WTC11 (cell line): Measurements from ENCODE around the gene MRPL22. TPM values are rescaled to one million over a fixed set of nuclear protein-coding genes. Genes with fewer than 3 reads are reported as not detected.

ENCODE experiments used
- ATAC-seq: fragments of 200-7000 bp; cut with Tn5 transposase; 2 replicates; pipeline ENCODE4 v1.10.0; 2021; ENCODE audit warnings: mild to moderate bottlenecking, moderate library complexity
- CTCF ChIA-PET: fragments of 300-600 bp; sonication (Branson Sonifier 250); formaldehyde crosslinking; loops from one replicate; lab custom pipeline; 2021; ENCODE audit warnings: antibody characterized with exemption; lab: Charles Lee
- POLR2A ChIA-PET: fragments of 350-600 bp; sonication (Branson Sonifier 250); formaldehyde crosslinking; loops from one replicate; lab custom pipeline; 2021; ENCODE audit warnings: antibody characterized with exemption; lab: Charles Lee
- DNase-seq: peaks from one replicate; pipeline ENCODE4 v3.0.0; 2021; ENCODE audit warnings: low spot score
- H3K27ac Mint-ChIP-seq: 2 replicates; pipeline ENCODE4 v1.8.0; 2021; ENCODE audit warnings: mixed read lengths
- H3K27me3 Mint-ChIP-seq: 2 replicates; pipeline ENCODE4 v1.8.0; 2021; ENCODE audit warnings: low read depth, mild to moderate bottlenecking, moderate library complexity, mixed read lengths
- H3K36me3 Mint-ChIP-seq: 2 replicates; pipeline ENCODE4 v1.8.0; 2021; ENCODE audit warnings: mixed read lengths
- H3K4me1 Mint-ChIP-seq: 2 replicates; pipeline ENCODE4 v1.8.0; 2022; ENCODE audit warnings: mixed read lengths
- H3K4me3 Mint-ChIP-seq: 2 replicates; pipeline ENCODE4 v1.8.0; 2021; ENCODE audit warnings: mild to moderate bottlenecking, moderate library complexity, mixed read lengths
- H3K9me3 Mint-ChIP-seq: 2 replicates; pipeline ENCODE4 v1.8.0; 2021; ENCODE audit warnings: mixed read lengths
- AFF4 ChIP-seq: sonication (generic); formaldehyde crosslinking; IDR thresholded peaks from 2 replicates; pipeline ENCODE4 v1.8.1; 2023; ENCODE audit warnings: mild to moderate bottlenecking, missing genetic modification reagents, borderline replicate concordance
- CTCF ChIP-seq: fragments of 200-600 bp; IDR thresholded peaks from 2 replicates; pipeline ENCODE4 v1.8.0; 2022; ENCODE audit warnings: antibody characterized with exemption
- GABPB1 ChIP-seq: sonication (generic); formaldehyde crosslinking; IDR thresholded peaks from 2 replicates; pipeline ENCODE4 v1.8.1; 2023; ENCODE audit warnings: mild to moderate bottlenecking, missing genetic modification reagents
- HMGXB4 ChIP-seq: sonication (generic); formaldehyde crosslinking; IDR thresholded peaks from 2 replicates; pipeline ENCODE4 v1.8.1; 2023; ENCODE audit warnings: mild to moderate bottlenecking, moderate library complexity, missing genetic modification reagents
- MXD4 ChIP-seq: fragments of 250-450 bp; sonication (Bioruptor Pico); IDR thresholded peaks from 2 replicates; pipeline ENCODE4 v1.8.0; 2021; ENCODE audit warnings: mild to moderate bottlenecking, moderate library complexity, borderline replicate concordance
- SMAD3 ChIP-seq: sonication (generic); formaldehyde crosslinking; IDR thresholded peaks from 2 replicates; pipeline ENCODE4 v1.8.0; 2022; ENCODE audit warnings: missing genetic modification reagents, mild to moderate bottlenecking, borderline replicate concordance
- ZNF219 ChIP-seq: sonication (generic); formaldehyde crosslinking; IDR thresholded peaks from 2 replicates; pipeline ENCODE4 v1.8.0; 2023; ENCODE audit warnings: missing genetic modification reagents, mild to moderate bottlenecking, borderline replicate concordance
- ZNF416 ChIP-seq: fragments of 250-450 bp; sonication (Bioruptor Pico); IDR thresholded peaks from 2 replicates; pipeline ENCODE4 v1.9.0; 2021; ENCODE audit warnings: mild to moderate bottlenecking, inconsistent platforms
- total RNA-seq: library from RNA; stranded (reverse); gene quantifications from 3 replicates; pipeline ENCODE4 v1.2.3, GENCODE V29; 2021
- TF ChIP-seq, protein P1 (sequence below): sonication (generic); formaldehyde crosslinking; IDR thresholded peaks from 2 replicates; pipeline ENCODE4 v1.8.0; 2023; ENCODE audit warnings: missing genetic modification reagents
- TF ChIP-seq, protein P2 (sequence below): sonication (generic); formaldehyde crosslinking; conservative IDR thresholded peaks from 2 replicates; pipeline ENCODE4 v1.8.1; 2022; ENCODE audit warnings: mild to moderate bottlenecking, missing genetic modification reagents
- TF ChIP-seq, protein P3 (sequence below): sonication (generic); formaldehyde crosslinking; IDR thresholded peaks from 2 replicates; pipeline ENCODE4 v1.8.0; 2022; ENCODE audit warnings: mild to moderate bottlenecking, missing genetic modification reagents

MRPL22 gene
- total RNA-seq, 1 experiment from 2014 or later, result 52.0 TPM

DNA sequence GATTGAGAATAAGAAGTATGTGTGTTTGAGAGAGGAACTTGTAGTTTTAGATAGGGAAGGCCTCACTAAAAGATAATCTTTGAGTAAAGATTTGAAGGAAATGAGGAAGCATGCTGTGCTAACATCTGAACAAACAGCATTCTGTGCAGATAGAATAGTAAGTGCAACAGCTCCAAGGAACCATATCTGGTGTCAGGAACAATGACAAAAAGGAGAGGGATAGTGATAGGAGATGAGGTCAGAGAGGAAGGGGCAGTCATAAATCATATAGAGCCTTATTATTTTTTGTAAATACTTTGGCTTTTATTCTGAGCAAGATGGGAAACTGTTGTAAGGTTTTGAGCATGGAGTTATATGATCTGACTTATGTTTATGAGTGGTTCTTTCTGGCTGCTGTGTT lies 3.8 kb downstream of the MRPL22 start (continued):
- TF ChIP-seq HMGXB4, result no peak
- TF ChIP-seq, protein P1, sequence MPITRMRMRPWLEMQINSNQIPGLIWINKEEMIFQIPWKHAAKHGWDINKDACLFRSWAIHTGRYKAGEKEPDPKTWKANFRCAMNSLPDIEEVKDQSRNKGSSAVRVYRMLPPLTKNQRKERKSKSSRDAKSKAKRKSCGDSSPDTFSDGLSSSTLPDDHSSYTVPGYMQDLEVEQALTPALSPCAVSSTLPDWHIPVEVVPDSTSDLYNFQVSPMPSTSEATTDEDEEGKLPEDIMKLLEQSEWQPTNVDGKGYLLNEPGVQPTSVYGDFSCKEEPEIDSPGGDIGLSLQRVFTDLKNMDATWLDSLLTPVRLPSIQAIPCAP (CRISPR knock-in tag), result no peak
- TF ChIP-seq ZNF219, result no peak
- TF ChIP-seq AFF4 (CRISPR knock-in tag), result no peak
- no peak for TF ChIP-seq MXD4 (CRISPR knock-in tag)
- TF ChIP-seq, protein P2, sequence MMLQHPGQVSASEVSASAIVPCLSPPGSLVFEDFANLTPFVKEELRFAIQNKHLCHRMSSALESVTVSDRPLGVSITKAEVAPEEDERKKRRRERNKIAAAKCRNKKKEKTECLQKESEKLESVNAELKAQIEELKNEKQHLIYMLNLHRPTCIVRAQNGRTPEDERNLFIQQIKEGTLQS (CRISPR knock-in tag), result no peak
- TF ChIP-seq, protein P3, sequence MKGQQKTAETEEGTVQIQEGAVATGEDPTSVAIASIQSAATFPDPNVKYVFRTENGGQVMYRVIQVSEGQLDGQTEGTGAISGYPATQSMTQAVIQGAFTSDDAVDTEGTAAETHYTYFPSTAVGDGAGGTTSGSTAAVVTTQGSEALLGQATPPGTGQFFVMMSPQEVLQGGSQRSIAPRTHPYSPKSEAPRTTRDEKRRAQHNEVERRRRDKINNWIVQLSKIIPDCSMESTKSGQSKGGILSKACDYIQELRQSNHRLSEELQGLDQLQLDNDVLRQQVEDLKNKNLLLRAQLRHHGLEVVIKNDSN (CRISPR knock-in tag), result no peak
- TF ChIP-seq GABPB1, result no peak
- no peak for TF ChIP-seq ZNF416 (CRISPR knock-in tag)

DNA sequence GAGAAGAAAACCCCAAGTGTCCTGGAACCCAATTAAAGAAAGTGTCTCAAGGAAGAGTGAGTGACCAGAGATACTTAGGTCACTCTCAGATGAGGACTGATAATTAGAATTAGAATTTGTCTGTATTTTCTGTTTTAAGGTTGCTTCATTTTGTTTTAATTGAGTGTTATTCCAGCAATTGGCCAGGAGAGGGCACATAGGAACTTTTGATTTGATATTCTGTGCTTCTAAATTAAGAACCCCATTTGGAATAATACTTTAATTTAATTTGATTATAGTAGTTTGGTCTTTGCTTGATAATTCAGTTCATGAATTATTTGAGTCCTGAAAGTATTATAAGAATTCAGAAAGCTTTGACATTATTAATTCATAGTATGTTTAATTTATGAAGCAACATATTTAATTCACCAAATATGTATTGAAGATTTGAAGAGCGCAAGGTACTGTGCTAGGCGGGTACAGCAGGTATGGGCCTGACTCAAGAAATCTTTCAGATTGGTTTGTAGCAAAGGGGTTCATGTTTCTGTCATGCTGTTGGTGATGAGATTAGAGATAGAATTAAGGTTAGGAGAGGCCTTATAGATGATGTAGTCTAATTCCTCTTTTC lies 4.9 kb downstream of the MRPL22 start:
- H3K4me3 Mint-ChIP-seq, result no peak overlapping the region
- CTCF ChIA-PET, result interaction anchor here (1.0 to 1.8 kb wide), 2 partner anchors 50 to 59 kb away, joined by 5 to 6 read pairs; no protein-coding TSS in a partner anchor

More for the DNA sequence above, 4.9 kb downstream of the MRPL22 start:
- TF ChIP-seq SMAD3 (CRISPR knock-in tag), result no peak
- TF ChIP-seq CTCF, result peak; percentile 49
- Mint-ChIP-seq H3K36me3 (no peaks in the 10 kb centered on the region), H3K4me1 (peaks cover 6% of the 10 kb centered on the region; the same call in 1 of the 2 replicates), H3K27ac (no peak overlapping the region), H3K27me3 (no peaks in the 10 kb centered on the region), H3K9me3 (no peaks in the 10 kb centered on the region)
- DNase-seq, result no peak
- POLR2A ChIA-PET, result no interaction called here
- no peak for ATAC-seq
